H1 (cell line): ENCODE data around the gene DRGX. TPM values are rescaled to one million over a fixed set of nuclear protein-coding genes. Genes with fewer than 3 reads are reported as not detected.

Experiments used
- PHF8 ChIP-seq: fragments of 200-600 bp; sonication (generic); conservative IDR thresholded peaks from 2 replicates; pipeline ENCODE4 v1.7.1; 2012; ENCODE audit warnings: low read depth, mild to moderate bottlenecking, inconsistent platforms, low read length, moderate library complexity
- RBBP5 ChIP-seq: IDR thresholded peaks from 2 replicates; pipeline ENCODE4 v1.7.1; 2012; ENCODE audit warnings: low read depth, mild to moderate bottlenecking, inconsistent platforms, low read length, moderate library complexity, borderline replicate concordance
- RNF2 ChIP-seq: fragments of 200-900, 300-1000 bp; sonication (generic); IDR thresholded peaks from 2 replicates; pipeline ENCODE4 v1.7.1; 2016; ENCODE audit warnings: borderline replicate concordance, low read depth, mild to moderate bottlenecking, antibody characterized with exemption, low read length; ENCODE audit not compliant: poor library complexity, severe bottlenecking; ENCODE audit errors: missing control alignments
- SIN3A ChIP-seq, 2 experiments: IDR thresholded peaks in 1 of 2; conservative IDR thresholded peaks in 1 of 2; 2 replicates each; pipeline ENCODE4 v1.6.1; 2011 to 2012; ENCODE audit warnings: low read length in 2 of 2, improper control_type of control experiment in 1 of 2, low read depth in 1 of 2, mild to moderate bottlenecking in 1 of 2
- polyA plus RNA-seq, 7 experiments: library from polyadenylated mRNA; depleted of rRNA in 3 of 7; stranded (reverse) in 5 of 7; unstranded in 2 of 7; fragments of >200 nt in 5 of 7; fragments of 200-250 nt in 2 of 7; gene quantifications; 1 replicate in 5 of 7; 2 replicates in 1 of 7; 4 replicates in 1 of 7; pipeline versions ENCODE4 v1.2.1 to v1.2.3, GENCODE V29; 2011 to 2013; ENCODE audit warnings: missing spikeins in 2 of 7, mixed read lengths in 2 of 7
- total RNA-seq: library from RNA; stranded (reverse); fragmentation: NEBNext Ultra II Directional; extraction: Animal tissue kit (Norgen Biotek cat#: 25700); gene quantifications from 2 replicates; pipeline ENCODE4 v1.2.1, GENCODE V29; 2021
- TF ChIP-seq, protein P1 (sequence below): fragments of 300-600 bp; sonication (generic); IDR thresholded peaks from 2 replicates; pipeline ENCODE4 v1.7.1; 2012; ENCODE audit warnings: low read length, moderate library complexity, mild to moderate bottlenecking, inconsistent platforms; ENCODE audit not compliant: insufficient replicate concordance

The DRGX gene
- total and polyA plus RNA-seq, 2 of the 8 experiments (the other 6 are each of a cell fraction or from before 2014, with no cell fraction given), result not detected

- TF ChIP-seq RBBP5 (no peak), SIN3A (conservative IDR thresholded peaks at IDR 0.05 in 1 of 2, IDR thresholded peaks at IDR 0.05 in 1 of 2; ENCODE audit: low read depth in 1 of 2, low read length in 2 of 2) (no peak), PHF8 (no peak), RNF2 (peak; percentile 40)
- TF ChIP-seq, protein P1, sequence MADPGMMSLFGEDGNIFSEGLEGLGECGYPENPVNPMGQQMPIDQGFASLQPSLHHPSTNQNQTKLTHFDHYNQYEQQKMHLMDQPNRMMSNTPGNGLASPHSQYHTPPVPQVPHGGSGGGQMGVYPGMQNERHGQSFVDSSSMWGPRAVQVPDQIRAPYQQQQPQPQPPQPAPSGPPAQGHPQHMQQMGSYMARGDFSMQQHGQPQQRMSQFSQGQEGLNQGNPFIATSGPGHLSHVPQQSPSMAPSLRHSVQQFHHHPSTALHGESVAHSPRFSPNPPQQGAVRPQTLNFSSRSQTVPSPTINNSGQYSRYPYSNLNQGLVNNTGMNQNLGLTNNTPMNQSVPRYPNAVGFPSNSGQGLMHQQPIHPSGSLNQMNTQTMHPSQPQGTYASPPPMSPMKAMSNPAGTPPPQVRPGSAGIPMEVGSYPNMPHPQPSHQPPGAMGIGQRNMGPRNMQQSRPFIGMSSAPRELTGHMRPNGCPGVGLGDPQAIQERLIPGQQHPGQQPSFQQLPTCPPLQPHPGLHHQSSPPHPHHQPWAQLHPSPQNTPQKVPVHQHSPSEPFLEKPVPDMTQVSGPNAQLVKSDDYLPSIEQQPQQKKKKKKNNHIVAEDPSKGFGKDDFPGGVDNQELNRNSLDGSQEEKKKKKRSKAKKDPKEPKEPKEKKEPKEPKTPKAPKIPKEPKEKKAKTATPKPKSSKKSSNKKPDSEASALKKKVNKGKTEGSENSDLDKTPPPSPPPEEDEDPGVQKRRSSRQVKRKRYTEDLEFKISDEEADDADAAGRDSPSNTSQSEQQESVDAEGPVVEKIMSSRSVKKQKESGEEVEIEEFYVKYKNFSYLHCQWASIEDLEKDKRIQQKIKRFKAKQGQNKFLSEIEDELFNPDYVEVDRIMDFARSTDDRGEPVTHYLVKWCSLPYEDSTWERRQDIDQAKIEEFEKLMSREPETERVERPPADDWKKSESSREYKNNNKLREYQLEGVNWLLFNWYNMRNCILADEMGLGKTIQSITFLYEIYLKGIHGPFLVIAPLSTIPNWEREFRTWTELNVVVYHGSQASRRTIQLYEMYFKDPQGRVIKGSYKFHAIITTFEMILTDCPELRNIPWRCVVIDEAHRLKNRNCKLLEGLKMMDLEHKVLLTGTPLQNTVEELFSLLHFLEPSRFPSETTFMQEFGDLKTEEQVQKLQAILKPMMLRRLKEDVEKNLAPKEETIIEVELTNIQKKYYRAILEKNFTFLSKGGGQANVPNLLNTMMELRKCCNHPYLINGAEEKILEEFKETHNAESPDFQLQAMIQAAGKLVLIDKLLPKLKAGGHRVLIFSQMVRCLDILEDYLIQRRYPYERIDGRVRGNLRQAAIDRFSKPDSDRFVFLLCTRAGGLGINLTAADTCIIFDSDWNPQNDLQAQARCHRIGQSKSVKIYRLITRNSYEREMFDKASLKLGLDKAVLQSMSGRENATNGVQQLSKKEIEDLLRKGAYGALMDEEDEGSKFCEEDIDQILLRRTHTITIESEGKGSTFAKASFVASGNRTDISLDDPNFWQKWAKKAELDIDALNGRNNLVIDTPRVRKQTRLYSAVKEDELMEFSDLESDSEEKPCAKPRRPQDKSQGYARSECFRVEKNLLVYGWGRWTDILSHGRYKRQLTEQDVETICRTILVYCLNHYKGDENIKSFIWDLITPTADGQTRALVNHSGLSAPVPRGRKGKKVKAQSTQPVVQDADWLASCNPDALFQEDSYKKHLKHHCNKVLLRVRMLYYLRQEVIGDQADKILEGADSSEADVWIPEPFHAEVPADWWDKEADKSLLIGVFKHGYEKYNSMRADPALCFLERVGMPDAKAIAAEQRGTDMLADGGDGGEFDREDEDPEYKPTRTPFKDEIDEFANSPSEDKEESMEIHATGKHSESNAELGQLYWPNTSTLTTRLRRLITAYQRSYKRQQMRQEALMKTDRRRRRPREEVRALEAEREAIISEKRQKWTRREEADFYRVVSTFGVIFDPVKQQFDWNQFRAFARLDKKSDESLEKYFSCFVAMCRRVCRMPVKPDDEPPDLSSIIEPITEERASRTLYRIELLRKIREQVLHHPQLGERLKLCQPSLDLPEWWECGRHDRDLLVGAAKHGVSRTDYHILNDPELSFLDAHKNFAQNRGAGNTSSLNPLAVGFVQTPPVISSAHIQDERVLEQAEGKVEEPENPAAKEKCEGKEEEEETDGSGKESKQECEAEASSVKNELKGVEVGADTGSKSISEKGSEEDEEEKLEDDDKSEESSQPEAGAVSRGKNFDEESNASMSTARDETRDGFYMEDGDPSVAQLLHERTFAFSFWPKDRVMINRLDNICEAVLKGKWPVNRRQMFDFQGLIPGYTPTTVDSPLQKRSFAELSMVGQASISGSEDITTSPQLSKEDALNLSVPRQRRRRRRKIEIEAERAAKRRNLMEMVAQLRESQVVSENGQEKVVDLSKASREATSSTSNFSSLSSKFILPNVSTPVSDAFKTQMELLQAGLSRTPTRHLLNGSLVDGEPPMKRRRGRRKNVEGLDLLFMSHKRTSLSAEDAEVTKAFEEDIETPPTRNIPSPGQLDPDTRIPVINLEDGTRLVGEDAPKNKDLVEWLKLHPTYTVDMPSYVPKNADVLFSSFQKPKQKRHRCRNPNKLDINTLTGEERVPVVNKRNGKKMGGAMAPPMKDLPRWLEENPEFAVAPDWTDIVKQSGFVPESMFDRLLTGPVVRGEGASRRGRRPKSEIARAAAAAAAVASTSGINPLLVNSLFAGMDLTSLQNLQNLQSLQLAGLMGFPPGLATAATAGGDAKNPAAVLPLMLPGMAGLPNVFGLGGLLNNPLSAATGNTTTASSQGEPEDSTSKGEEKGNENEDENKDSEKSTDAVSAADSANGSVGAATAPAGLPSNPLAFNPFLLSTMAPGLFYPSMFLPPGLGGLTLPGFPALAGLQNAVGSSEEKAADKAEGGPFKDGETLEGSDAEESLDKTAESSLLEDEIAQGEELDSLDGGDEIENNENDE, result no peak
Measured at GRCh38 chr10:49396666-49396999, 744 bp upstream of the DRGX start (continued).
